UCSD-AML1 (cell line): ENCODE data around the gene STRAP.
"Not testable (repeated sequence)": the region's sequence is repeated elsewhere in the genome, so short reads cannot be mapped to it uniquely, and the experiment has no call there.

Experiments used
- DNase-seq: peaks from one replicate; lab custom pipeline; 2025; ENCODE audit not compliant: unreplicated experiment; lab: John Stamatoyannopoulos, UW

The STRAP gene

DNA sequence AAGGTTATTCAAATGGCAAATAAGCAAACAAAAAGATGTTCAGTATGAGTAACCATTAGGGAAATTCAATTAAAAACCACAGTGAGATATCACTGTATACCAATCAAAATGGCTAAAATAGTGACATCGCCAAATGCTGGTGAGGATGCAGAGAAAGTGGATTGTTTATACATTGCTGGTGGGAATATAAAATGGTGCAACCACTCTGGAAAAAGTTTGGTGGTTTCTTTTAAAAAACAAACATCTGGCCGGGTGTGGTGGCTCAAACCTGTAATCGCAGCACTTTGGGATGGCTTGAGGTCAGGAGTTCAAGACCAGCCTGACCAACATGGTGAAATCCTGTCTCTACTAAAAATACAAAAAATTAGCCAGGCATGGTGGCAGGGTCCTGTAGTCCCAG is 14.0 kb upstream of the STRAP start:
- no peak for DNase-seq

DNA sequence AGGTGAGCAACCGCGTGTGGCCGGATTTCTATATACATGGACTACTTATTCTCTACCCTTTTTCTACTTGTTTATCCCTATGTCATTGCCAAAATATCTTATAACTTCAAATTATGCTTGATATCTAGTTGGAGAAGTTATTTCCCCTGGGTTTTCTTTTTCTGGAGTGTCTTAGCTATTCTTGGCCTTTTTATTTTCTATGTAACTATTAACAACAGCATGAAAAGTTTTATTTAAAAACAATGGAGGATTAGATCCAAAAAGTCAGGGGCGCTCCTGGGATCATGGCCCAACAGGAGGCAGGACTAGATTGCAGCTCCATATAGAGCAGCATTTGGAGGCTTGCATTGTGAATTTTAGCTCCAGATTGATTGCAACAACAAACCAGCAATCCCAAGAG is 8.6 kb upstream of the STRAP start:
- DNase-seq, result no peak

DNA sequence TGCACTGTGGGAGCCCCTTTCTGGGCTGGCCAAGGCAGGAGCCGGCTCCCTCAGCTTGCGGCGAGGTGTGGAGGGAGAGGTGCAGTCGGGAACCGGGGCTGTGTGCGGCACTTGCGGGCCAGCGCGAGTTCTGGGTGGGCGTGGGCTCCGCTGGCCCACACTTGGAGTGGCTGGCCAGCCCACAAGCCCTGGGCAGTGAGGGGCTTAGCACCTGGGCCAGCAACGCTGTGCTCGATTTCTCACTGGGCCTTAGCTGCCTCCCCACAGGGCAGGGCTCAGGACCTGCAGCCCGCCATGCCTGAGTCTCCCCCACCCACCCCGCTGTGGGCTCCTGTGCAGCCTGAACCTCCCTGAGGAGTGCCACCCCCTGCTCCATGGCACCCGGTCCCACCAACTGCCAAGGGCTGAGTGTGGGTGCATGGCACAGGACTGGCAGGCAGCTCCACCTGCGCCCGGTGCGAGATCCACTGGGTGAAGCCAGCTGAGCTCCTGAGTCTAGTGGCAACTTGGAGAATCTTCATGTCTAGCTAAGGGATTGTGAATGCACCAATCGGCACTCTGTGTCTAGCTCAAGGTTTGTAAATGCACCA is 7.5 kb upstream of the STRAP start:
- not testable (repeated sequence) for DNase-seq

DNA sequence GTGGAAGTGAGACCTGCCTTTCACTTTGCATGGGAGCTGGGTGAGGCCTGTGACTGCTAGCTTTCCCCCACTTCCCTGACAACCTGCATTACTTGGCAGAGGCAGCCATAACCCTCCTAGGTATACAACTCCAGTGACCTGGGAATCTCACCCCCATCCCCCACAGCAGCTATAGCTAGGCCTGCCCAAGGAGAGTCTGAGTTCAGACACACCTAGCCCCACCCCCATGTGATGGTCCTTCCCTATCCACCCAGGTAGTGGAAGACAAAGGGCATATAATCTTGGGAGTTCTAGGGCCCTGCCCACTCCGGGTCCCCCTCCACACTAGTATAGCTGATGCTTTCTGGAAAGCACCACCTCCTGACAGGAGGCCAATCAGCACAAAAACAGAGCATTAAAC is 6.3 kb upstream of the STRAP start:
- DNase-seq, result no peak

- no peak for DNase-seq
These were observed 2.8 kb upstream of the STRAP start for GRCh38 chr12:15879413-15879812.

GRCh38 chr12:15880721-15881120 is 1.5 kb upstream of the STRAP start:
- DNase-seq, result no peak

- no peak for DNase-seq
These were observed 1.3 kb downstream of the STRAP start for GRCh38 chr12:15883536-15883935.

DNA sequence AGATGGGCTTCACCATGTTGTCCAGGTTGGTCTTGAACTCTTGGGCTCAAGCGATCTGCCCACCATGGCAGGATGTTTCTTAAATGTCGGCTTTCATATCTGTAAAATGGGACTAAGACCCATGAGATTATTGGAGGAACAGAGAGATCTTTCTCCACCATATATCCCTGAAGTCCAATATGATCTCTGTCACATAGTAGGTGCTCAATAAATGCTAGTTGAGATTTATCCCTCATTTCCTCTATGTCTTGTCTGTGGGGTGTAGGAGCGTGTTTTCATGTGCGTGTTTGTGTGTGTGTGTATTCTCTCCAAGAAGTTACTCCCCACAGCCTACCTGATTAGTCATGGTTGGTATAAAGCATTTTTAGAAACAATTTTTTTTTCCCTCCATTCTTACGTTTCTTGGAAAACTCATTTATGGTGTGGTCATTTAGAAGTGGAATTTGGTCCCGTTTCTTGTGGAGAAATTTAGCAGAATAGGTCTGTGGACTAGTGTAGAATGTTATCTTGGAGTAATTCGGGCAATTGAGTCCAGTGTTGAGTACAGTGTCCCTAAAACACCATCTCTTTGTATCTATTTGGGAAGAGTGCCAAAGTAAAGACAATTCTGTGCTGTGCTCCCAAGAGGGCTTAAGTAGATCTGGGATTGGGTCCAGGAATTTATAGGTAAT is 4.3 kb downstream of the STRAP start:
- no peak for DNase-seq

DNA sequence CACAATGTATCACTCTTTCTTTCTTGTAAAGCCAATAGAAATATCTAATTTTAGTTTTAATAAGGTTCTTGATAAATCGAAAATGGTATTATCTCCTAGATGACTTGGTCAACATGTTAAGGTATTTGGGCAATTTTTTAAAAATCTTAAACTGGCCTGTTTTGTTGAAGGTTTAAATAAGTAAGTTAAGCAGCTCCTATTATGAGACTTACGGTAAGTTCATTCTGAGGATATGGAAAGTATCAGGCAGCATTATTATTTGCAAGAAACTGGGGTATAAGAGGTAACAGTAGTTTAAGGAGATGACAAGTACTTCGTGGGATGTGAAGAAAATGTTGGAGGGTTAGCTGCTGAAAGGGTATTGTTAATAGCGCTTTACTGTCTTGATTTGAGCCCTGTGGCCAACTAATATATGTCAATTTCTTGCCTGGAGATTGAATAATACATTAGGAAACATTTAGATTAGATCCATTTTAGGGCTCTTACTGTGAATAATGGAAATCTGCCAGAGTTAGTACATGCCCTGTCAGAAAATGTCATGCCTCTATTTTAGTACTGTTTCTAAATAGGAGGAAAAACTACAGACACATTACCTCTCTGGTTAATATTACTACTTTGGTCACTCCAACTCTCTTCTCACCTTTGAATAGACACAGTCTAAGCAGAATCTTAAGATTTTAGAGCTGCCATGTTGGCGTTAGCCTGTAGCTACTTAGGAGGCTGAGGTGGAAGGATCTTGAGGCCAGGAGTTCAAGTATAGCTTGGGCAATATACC is 5.0 kb downstream of the STRAP start:
- DNase-seq, result no peak

DNA sequence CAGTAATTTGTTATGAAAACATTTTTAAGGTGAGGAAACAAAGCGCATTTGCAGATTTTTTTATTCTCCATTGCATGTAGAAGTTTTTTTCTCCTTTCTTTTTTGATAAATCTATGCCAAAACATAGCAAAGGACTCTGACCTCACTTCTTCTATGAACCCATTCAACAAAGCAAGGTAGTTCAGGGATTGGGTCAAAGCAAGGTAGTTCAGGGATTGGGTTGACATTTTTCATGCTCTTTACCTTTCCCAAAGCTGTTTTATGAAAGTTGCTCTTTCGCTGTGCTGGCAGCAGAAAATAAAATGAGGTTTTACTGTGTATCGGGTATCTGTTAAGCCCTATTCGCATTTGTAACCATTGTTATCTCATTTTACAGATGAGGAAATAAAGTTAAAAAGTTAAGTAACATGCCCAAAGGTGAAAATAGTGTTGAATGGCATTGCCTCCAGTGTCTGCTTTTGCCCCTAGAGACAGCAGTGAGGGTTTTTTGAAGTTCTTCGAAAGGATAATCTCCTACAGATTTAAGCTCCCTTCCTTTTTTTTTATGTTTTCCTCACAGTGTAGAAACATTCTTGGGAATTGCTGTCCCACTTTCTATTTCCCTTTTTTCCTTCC is 10.6 kb downstream of the STRAP start:
- no peak for DNase-seq

GRCh38 chr12:15893260-15893659 is 11.1 kb downstream of the STRAP start:
- no peak for DNase-seq

DNA sequence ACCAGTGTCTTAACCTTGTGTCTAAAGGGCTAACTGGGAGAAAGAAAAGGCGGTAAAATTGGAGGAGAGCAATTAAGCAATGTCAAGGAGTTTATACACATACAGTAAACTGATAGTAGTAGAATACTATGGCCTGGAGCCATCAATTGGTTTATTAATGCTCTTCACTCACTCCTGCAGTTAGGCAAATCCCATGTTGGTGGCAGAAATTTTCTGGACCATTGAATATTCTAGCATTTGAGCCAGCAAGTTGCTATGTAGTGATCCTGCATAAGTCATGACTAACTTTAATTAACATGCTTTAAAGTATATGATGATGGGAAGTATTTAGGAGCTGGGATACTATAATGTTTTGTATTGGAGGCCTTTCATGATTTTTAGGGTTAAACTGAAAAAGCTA is 14.7 kb downstream of the STRAP start:
- DNase-seq, result no peak

- no peak for DNase-seq
These were observed 15.2 kb downstream of the STRAP start for GRCh38 chr12:15897433-15897832.

DNA sequence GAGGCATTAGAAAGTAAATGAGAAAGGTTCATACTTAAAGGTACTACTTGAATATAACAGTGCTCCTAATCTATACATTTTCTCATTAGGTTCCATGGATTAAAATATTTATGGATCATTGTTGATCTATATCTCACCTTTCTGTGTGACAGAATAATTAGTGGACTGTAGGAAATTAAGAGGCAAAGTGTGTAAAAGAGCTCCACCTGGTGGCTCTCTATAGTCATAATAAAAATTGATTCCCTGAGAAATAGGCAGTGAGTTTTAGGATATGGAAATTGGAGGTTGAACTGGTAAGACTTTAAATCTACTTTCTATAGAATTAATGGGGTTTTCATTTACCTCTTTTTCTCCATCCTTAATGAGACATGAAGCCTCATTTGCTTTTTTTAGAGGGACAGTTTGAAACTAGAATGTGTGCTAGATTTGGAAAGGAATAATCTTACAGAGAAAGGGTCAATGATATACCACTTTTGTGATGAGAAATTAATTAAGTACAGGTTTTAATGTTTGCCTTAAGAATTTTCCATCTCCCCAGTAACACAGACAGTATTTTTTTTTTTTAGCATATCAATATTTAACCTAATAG is 17.2 kb downstream of the STRAP start:
- DNase-seq, result no peak

GRCh38 chr12:15904378-15904920 is 22.3 kb downstream of the STRAP start:
- DNase-seq, result no peak

GRCh38 chr12:15910468-15910863 is 28.3 kb downstream of the STRAP start:
- no peak for DNase-seq

- peak; percentile 82 for DNase-seq
These were observed 28.9 kb downstream of the STRAP start, which contains the start of gene DERA for GRCh38 chr12:15910864-15911721. Gene DERA, plus strand, starts transcription at chr12:15911332. Its CDS starts 52 bp downstream, at chr12:15911384.

GRCh38 chr12:15911931-15912330 is 29.7 kb downstream of the STRAP start:
- DNase-seq, result not testable (repeated sequence)

- not testable (repeated sequence) for DNase-seq
These were observed 31.9 kb downstream of the STRAP start for GRCh38 chr12:15914131-15914530.

- no peak for DNase-seq
These were observed 35.9 kb downstream of the STRAP start for GRCh38 chr12:15918066-15918465.
